ENCODE data around the gene FGGY.

FGGY gene

DNA sequence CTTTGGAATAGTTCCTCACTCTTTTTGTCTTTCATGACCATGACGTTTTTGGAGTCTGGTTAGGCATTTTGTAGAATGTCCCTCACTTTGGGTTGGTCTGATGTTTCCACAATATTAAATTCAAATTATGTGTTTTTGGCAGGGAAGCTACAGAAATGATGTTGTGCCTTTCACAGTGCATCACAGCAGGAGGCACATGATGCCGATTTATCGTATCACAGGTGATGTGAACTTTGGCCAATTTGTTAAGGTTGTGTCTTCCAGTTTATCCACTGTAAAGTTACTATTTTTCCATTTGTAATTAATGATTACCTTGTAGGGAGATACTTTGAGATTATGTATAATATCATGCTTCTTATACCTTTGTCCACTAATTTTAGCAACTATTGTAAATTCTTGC lies 114.3 kb downstream of the FGGY start:
- in situ Hi-C loops (cut with HindIII; ENCODE audit: low sequenced_read_pairs) = no loop called here
- no peak for DNase-seq (ENCODE audit: low read depth, low spot score)
- no peak for TF ChIP-seq CTCF (IDR thresholded peaks at IDR 0.05; ENCODE audit: low read depth, low read length)
- no peak overlapping the region for H3K4me3 ChIP-seq (ENCODE audit: low read depth, low read length)

DNA sequence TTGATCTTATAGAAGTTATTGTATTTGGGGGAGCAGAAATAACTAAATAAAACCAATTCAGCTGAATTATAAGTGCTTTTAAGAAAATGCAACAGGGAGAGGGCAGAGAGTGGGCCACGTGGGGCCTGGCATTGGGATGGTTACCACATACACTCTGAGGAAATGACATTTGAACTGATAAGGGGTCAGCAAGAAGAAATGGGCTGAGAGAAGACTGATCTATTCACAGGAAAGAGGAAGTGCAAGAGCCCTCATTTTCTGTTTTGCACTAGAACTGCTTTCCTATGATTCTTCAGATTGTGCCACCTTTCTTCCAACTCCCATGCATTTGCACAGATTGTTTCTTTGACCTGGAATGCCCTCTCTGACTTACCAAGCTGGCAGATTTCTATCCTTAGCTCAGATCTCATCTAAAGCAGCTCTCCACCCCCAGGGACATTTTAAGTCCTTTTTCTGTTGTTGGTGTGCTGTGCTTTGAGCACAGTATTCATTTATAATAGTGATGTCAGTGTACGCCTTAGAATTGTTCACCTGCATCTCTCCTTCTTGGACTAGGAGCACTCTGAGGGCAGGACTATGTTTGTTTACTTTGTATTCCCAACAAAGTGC lies 115.9 kb downstream of the FGGY start:
- DNase-seq (ENCODE audit: low read depth, low spot score) = no peak
- no peak overlapping the region for H3K4me3 ChIP-seq (ENCODE audit: low read depth, low read length)
- in situ Hi-C loops (cut with HindIII; ENCODE audit: low sequenced_read_pairs) = no loop called here
- TF ChIP-seq CTCF (IDR thresholded peaks at IDR 0.05; ENCODE audit: low read depth, low read length) = no peak

DNA sequence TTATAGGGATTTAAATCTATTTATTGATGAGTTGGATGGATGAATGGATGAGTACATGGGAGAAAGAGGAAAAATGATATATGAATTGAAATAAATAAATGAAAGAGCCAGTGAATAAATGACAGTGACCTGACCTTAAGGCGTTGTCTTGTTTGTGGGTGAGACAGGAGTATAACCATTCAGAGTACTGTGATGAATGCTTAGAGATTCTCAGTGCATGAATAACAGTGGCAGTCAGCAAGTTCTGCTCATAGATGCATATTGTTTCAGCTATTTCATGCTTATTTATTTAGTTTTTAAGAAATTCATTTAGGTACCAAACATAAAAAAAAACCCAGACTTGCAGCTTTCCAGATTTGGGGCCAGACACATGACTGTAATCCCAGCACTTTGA lies 116.4 kb downstream of the FGGY start:
- H3K4me3 ChIP-seq (ENCODE audit: low read depth, low read length) = no peak overlapping the region
- in situ Hi-C loops (cut with HindIII; ENCODE audit: low sequenced_read_pairs) = no loop called here
- DNase-seq (ENCODE audit: low read depth, low spot score) = no peak
- TF ChIP-seq CTCF (IDR thresholded peaks at IDR 0.05; ENCODE audit: low read depth, low read length) = no peak

DNA sequence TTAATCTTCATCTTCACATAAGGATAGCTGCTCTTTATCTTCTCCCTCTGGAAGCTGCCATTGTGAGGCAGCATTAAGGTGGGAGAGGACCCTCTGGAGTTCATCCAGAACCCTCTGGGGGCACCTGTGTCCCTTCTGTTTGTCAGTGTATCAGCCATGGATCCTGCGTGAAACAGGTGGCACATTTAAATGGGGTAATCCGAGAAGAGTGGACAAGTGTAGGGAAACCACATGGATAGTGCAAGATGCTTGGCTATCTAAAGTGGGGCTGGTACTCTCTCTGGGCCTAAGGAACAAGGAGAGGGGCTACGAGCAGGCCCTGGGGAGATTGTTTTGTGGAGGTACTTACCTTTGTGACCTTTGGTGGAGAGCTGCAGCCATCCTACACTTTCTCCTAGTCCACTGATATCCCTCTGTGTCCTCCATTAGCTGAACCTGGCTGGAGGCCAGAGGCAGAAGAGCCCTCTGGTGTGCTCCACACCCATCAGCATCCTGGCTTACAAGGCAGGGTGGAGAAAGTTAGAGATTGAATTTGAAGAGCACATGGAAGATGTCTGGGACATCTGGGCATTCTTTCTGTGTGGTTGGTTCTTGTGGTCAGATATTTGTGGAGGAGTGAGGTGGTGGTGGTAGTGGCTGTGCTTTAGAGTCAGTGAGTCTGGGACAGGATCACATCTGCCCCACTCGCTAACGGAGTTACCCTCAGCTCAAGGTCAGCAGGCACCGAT lies 117.7 kb downstream of the FGGY start:
- peak; percentile 62 for DNase-seq (ENCODE audit: low read depth, low spot score)
- TF ChIP-seq CTCF (IDR thresholded peaks at IDR 0.05; ENCODE audit: low read depth, low read length) = no peak
- no peak overlapping the region for H3K4me3 ChIP-seq (ENCODE audit: low read depth, low read length)
- in situ Hi-C loops (cut with HindIII; ENCODE audit: low sequenced_read_pairs) = no loop called here

GRCh38 chr1:59415286-59415850 lies 118.5 kb downstream of the FGGY start:
- in situ Hi-C loops (cut with HindIII; ENCODE audit: low sequenced_read_pairs) = no loop called here
- no peak overlapping the region for H3K4me3 ChIP-seq (ENCODE audit: low read depth, low read length)
- no peak for TF ChIP-seq CTCF (IDR thresholded peaks at IDR 0.05; ENCODE audit: low read depth, low read length)
- DNase-seq (ENCODE audit: low read depth, low spot score) = no peak

DNA sequence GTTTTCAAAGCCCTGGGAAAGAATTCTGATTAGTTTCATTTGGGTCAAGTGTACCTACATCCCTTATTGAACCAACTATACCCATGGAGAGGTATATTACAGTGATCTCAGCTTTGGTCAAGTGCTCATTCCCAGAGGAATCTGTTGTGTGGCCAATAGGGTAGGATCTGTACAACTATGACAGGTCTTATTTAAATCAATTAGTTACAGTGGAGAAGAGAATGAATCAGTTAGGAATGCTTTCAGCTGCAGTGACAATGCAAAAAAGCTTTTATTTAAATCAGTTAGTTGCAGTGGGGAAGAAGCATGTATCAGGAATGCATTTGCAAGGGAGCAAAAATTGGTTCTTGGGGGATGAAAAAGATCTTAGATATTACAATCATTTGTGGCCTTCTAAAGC lies 119.0 kb downstream of the FGGY start:
- peak; percentile 80 for DNase-seq (ENCODE audit: low read depth, low spot score)
- in situ Hi-C loops (cut with HindIII; ENCODE audit: low sequenced_read_pairs) = no loop called here
- no peak for TF ChIP-seq CTCF (IDR thresholded peaks at IDR 0.05; ENCODE audit: low read depth, low read length)

More for the DNA sequence above, 119.0 kb downstream of the FGGY start:
- no peak overlapping the region for H3K4me3 ChIP-seq (ENCODE audit: low read depth, low read length)
